ENCODE measurements around the gene SHMT2. TPM values are rescaled to one million over a fixed set of nuclear protein-coding genes. Genes with fewer than 3 reads are reported as not detected.

Gene SHMT2
- total RNA-seq, 1 experiment from 2014 or later: 227 TPM

DNA sequence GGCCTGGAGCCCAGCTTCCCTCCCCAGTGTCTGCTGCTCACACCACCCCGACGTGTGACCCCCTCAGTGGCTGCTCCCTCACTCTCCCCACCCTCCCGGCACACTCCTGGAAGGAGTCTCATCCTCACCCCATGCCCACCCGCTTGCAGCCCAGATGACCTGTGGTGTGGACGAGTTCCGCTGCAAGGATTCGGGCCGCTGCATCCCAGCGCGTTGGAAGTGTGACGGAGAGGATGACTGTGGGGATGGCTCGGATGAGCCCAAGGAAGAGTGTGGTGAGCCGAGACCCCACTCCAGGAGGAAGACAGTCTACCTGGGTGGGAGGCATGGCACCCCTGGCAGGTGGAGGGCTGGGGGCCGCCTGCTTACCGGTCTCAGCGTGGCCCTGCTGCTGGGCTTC lies 27.9 kb upstream of the SHMT2 start:
- H3K9me3 ChIP-seq (ENCODE audit: insufficient read depth, low read depth): no peaks in the 10 kb centered on the region
- no peak overlapping the region for H2AFZ ChIP-seq
- H3K27ac ChIP-seq: no peak overlapping the region
- H3K36me3 ChIP-seq (ENCODE audit: low read depth): no peaks in the 10 kb centered on the region
- no peaks in the 10 kb centered on the region for H3K4me1 ChIP-seq (replicated peaks; ENCODE audit: insufficient read depth)
- no peaks in the 10 kb centered on the region for H3K79me2 ChIP-seq (ENCODE audit: low read depth)
- no TSS peak for BruUV-seq (replicated peaks)
- POLR2A ChIA-PET (ENCODE audit: unreplicated experiment): no interaction called here
- TF ChIP-seq, protein P1, sequence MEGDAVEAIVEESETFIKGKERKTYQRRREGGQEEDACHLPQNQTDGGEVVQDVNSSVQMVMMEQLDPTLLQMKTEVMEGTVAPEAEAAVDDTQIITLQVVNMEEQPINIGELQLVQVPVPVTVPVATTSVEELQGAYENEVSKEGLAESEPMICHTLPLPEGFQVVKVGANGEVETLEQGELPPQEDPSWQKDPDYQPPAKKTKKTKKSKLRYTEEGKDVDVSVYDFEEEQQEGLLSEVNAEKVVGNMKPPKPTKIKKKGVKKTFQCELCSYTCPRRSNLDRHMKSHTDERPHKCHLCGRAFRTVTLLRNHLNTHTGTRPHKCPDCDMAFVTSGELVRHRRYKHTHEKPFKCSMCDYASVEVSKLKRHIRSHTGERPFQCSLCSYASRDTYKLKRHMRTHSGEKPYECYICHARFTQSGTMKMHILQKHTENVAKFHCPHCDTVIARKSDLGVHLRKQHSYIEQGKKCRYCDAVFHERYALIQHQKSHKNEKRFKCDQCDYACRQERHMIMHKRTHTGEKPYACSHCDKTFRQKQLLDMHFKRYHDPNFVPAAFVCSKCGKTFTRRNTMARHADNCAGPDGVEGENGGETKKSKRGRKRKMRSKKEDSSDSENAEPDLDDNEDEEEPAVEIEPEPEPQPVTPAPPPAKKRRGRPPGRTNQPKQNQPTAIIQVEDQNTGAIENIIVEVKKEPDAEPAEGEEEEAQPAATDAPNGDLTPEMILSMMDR (conservative IDR thresholded peaks at IDR 0.05): no peak
- TF ChIP-seq EZH2 (IDR thresholded peaks at IDR 0.05; ENCODE audit: low read depth): no peak
- no peaks in the 10 kb centered on the region for H4K20me1 ChIP-seq (ENCODE audit: insufficient read depth)
- DNase-seq: no peak
- intact Hi-C loops (cut with micrococcal nuclease; ENCODE audit: unreplicated experiment): no loop called here
- no peaks in the 10 kb centered on the region for H3K9me2 ChIP-seq (ENCODE audit: insufficient read depth)
- H3K4me2 ChIP-seq: no peak overlapping the region
- CTCF ChIA-PET: no interaction called here
- H3F3A ChIP-seq (ENCODE audit: insufficient read depth, low read depth): no peaks in the 10 kb centered on the region
- no peak overlapping the region for H3K4me3 ChIP-seq
- H3K27me3 ChIP-seq (ENCODE audit: insufficient read depth, low read depth): no peaks in the 10 kb centered on the region

DNA sequence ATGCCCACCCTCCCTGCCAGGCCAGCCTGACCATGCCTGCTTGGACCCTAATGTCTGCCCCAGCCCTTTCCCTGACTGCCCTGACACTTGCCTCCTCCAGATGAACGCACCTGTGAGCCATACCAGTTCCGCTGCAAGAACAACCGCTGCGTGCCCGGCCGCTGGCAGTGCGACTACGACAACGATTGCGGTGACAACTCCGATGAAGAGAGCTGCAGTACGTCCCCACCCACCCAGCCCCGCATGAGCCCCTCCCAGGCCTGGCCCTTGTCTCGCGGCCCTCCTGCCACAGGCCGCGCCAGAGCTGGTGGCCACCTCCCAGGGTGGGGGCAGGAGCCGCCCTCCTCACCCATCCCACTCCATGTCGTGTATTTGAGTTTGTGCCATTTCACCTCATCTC lies 27.2 kb upstream of the SHMT2 start:
- TF ChIP-seq, protein P1 (conservative IDR thresholded peaks at IDR 0.05): no peak
- no peak for TF ChIP-seq EZH2 (IDR thresholded peaks at IDR 0.05; ENCODE audit: low read depth)

DNA sequence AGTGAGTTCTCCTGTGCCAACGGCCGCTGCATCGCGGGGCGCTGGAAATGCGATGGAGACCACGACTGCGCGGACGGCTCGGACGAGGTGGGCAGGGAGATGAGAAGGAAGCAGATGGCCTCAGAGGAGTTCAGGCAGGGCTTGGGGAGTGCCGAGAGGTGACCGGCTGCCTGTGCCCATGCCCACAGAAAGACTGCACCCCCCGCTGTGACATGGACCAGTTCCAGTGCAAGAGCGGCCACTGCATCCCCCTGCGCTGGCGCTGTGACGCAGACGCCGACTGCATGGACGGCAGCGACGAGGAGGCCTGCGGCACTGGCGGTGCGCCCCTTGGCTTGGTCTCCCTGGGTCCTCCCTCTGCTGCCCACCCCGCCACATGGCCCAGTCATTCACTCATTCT lies 26.3 kb upstream of the SHMT2 start:
- H3K79me2 ChIP-seq (ENCODE audit: low read depth): no peaks in the 10 kb centered on the region
- H3K4me3 ChIP-seq: no peak overlapping the region
- no peaks in the 10 kb centered on the region for H3K9me2 ChIP-seq (ENCODE audit: insufficient read depth)
- no peaks in the 10 kb centered on the region for H4K20me1 ChIP-seq (ENCODE audit: insufficient read depth)
- no peak for TF ChIP-seq EZH2 (IDR thresholded peaks at IDR 0.05; ENCODE audit: low read depth)
- TF ChIP-seq, protein P1 (conservative IDR thresholded peaks at IDR 0.05): no peak
- no peak overlapping the region for H3K27ac ChIP-seq
- H3K27me3 ChIP-seq (ENCODE audit: insufficient read depth, low read depth): no peaks in the 10 kb centered on the region
- intact Hi-C loops (cut with micrococcal nuclease; ENCODE audit: unreplicated experiment): no loop called here
- CTCF ChIA-PET: no interaction called here
- H3K4me1 ChIP-seq (replicated peaks; ENCODE audit: insufficient read depth): no peaks in the 10 kb centered on the region
- no peak overlapping the region for H2AFZ ChIP-seq
- DNase-seq: no peak
- no TSS peak for BruUV-seq (replicated peaks)
- H3F3A ChIP-seq (ENCODE audit: insufficient read depth, low read depth): no peaks in the 10 kb centered on the region
- no peak overlapping the region for H3K4me2 ChIP-seq
- no peaks in the 10 kb centered on the region for H3K36me3 ChIP-seq (ENCODE audit: low read depth)
- POLR2A ChIA-PET (ENCODE audit: unreplicated experiment): no interaction called here
- no peaks in the 10 kb centered on the region for H3K9me3 ChIP-seq (ENCODE audit: insufficient read depth, low read depth)

More for the DNA sequence above, 27.2 kb upstream of the SHMT2 start:
- Histone ChIP-seq H4K20me1 (ENCODE audit: insufficient read depth) (no peaks in the 10 kb centered on the region), H3F3A (ENCODE audit: insufficient read depth, low read depth) (no peaks in the 10 kb centered on the region), H3K36me3 (ENCODE audit: low read depth) (no peaks in the 10 kb centered on the region), H3K79me2 (ENCODE audit: low read depth) (no peaks in the 10 kb centered on the region), H3K9me3 (ENCODE audit: insufficient read depth, low read depth) (no peaks in the 10 kb centered on the region), H2AFZ (no peak overlapping the region), H3K9me2 (ENCODE audit: insufficient read depth) (no peaks in the 10 kb centered on the region), H3K4me3 (no peak overlapping the region), H3K27me3 (ENCODE audit: insufficient read depth, low read depth) (no peaks in the 10 kb centered on the region), H3K4me1 (replicated peaks; ENCODE audit: insufficient read depth) (no peaks in the 10 kb centered on the region), H3K27ac (no peak overlapping the region), H3K4me2 (no peak overlapping the region)
- POLR2A ChIA-PET (ENCODE audit: unreplicated experiment): no interaction called here
- BruUV-seq (replicated peaks): no TSS peak
- CTCF ChIA-PET: no interaction called here
- DNase-seq: no peak
- intact Hi-C loops (cut with micrococcal nuclease; ENCODE audit: unreplicated experiment): no loop called here

Measured in PC-9 (cell line).